DND-41 (cell line): ENCODE results near the gene SH3BP5.

ENCODE experiments used
- EZH2 ChIP-seq: IDR thresholded peaks from 3 replicates; pipeline ENCODE4 v1.6.1; 2012; ENCODE audit warnings: borderline replicate concordance, low read depth, mild to moderate bottlenecking, moderate library complexity, low read length, inconsistent platforms; ENCODE audit not compliant: severe bottlenecking
- TF ChIP-seq, protein P1 (sequence below): IDR thresholded peaks from 2 replicates; pipeline ENCODE4 v1.5.1; 2012; ENCODE audit warnings: borderline replicate concordance, low read length, moderate library complexity, mild to moderate bottlenecking; ENCODE audit not compliant: poor library complexity, severe bottlenecking; ENCODE audit errors: extremely low read depth

DNA sequence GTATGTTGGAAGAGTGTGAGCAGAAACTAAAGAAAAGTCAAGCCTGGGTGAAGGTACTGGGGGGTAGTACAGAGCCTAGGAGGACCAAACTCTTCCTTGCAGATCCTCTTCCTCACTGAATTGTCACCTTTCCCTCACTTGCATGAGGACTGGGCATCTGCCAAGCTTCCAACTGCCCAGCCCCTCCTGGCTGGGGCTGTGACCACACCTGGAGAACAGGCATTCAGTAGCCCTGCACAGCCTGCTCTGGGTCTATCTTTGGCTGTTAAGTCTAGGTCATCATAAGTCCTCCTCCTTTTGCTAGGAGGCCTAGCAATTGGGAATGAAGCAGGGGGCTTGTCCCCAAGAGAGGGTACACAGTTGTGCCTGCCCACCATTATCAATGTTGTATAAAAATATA is 71.1 kb downstream of the SH3BP5 start:
- TF ChIP-seq, protein P1, sequence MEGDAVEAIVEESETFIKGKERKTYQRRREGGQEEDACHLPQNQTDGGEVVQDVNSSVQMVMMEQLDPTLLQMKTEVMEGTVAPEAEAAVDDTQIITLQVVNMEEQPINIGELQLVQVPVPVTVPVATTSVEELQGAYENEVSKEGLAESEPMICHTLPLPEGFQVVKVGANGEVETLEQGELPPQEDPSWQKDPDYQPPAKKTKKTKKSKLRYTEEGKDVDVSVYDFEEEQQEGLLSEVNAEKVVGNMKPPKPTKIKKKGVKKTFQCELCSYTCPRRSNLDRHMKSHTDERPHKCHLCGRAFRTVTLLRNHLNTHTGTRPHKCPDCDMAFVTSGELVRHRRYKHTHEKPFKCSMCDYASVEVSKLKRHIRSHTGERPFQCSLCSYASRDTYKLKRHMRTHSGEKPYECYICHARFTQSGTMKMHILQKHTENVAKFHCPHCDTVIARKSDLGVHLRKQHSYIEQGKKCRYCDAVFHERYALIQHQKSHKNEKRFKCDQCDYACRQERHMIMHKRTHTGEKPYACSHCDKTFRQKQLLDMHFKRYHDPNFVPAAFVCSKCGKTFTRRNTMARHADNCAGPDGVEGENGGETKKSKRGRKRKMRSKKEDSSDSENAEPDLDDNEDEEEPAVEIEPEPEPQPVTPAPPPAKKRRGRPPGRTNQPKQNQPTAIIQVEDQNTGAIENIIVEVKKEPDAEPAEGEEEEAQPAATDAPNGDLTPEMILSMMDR = no peak
- TF ChIP-seq EZH2 = no peak
